ENCODE results near the gene ADD1.

GRCh38 chr4:2816401-2816954, 27.2 kb upstream of the ADD1 start:
- no peak for TF ChIP-seq CTCF (IDR thresholded peaks at IDR 0.05)
- no peak for TF ChIP-seq EZH2 (IDR thresholded peaks at IDR 0.05)

Data from neural progenitor cell (in vitro differentiated cells).